H9 (cell line): ENCODE measurements around the gene IFFO2. TPM values are rescaled to one million over a fixed set of nuclear protein-coding genes. Genes with fewer than 3 reads are reported as not detected.
A peak's percentile ranks its signal among the peaks of the same experiment; 100 is the strongest.

Experiments used
- DNase-seq: peaks from one replicate; pipeline ENCODE4 v3.0.0-alpha.2; 2017
- H2AFZ ChIP-seq: one replicate; pipeline ENCODE4 v1.6.1; 2013; ENCODE audit warnings: mild to moderate bottlenecking, low read length, control low read depth, moderate library complexity
- H2AK5ac ChIP-seq: 2 replicates; pipeline ENCODE4 v1.6.1; 2013; ENCODE audit warnings: low read length, control low read depth, mixed read lengths; ENCODE audit not compliant: insufficient read length
- H2BK120ac ChIP-seq: one replicate; pipeline ENCODE4 v1.6.1; 2013; ENCODE audit warnings: low read depth, mild to moderate bottlenecking, low read length, control low read depth, inconsistent platforms; ENCODE audit not compliant: poor library complexity, severe bottlenecking
- H2BK12ac ChIP-seq: 2 replicates; pipeline ENCODE4 v1.6.1; 2013; ENCODE audit warnings: low read length, control low read depth, mixed read lengths, low read depth; ENCODE audit not compliant: insufficient read length
- H2BK15ac ChIP-seq: 2 replicates; pipeline ENCODE4 v1.6.1; 2013; ENCODE audit warnings: low read depth, low read length, control low read depth
- H2BK20ac ChIP-seq: one replicate; pipeline ENCODE4 v1.6.1; 2013; ENCODE audit warnings: low read depth, mild to moderate bottlenecking, low read length, control low read depth, inconsistent platforms; ENCODE audit not compliant: poor library complexity, severe bottlenecking
- H2BK5ac ChIP-seq: 2 replicates; pipeline ENCODE4 v1.6.1; 2013; ENCODE audit warnings: low read length, control low read depth, mixed read lengths; ENCODE audit not compliant: insufficient read length
- H3K14ac ChIP-seq: 2 replicates; pipeline ENCODE4 v1.6.1; 2013; ENCODE audit warnings: low read length, control low read depth; ENCODE audit not compliant: insufficient read depth
- H3K18ac ChIP-seq: 2 replicates; pipeline ENCODE4 v1.6.1; 2013; ENCODE audit warnings: low read depth, mild to moderate bottlenecking, mixed read lengths, low read length, control low read depth; ENCODE audit not compliant: insufficient read length
- H3K23ac ChIP-seq: 2 replicates; pipeline ENCODE4 v1.6.1; 2013; ENCODE audit warnings: low read length, control low read depth, mixed read lengths, low read depth; ENCODE audit not compliant: insufficient read length
- H3K23me2 ChIP-seq: 2 replicates; pipeline ENCODE4 v1.6.1; 2013; ENCODE audit warnings: low read depth, mild to moderate bottlenecking, mixed read lengths, low read length, control low read depth; ENCODE audit not compliant: insufficient read length, poor library complexity, severe bottlenecking
- H3K27ac ChIP-seq: 2 replicates; pipeline ENCODE4 v1.5.1; 2013; ENCODE audit warnings: low read length, control low read depth, mixed read lengths, low read depth; ENCODE audit not compliant: insufficient read length
- H3K27me3 ChIP-seq: 2 replicates; pipeline ENCODE4 v1.6.1; 2013; ENCODE audit warnings: low read length, control low read depth, inconsistent platforms; ENCODE audit not compliant: insufficient read depth
- H3K4ac ChIP-seq: 2 replicates; pipeline ENCODE4 v1.6.1; 2013; ENCODE audit warnings: low read depth, mild to moderate bottlenecking, control low read depth, inconsistent platforms, low read length, moderate library complexity
- H3K4me1 ChIP-seq: 2 replicates; pipeline ENCODE4 v1.6.1; 2013; ENCODE audit warnings: low read length, control low read depth, inconsistent platforms; ENCODE audit not compliant: insufficient read depth
- H3K4me2 ChIP-seq: 2 replicates; pipeline ENCODE4 v1.6.1; 2013; ENCODE audit warnings: low read length, control low read depth, mixed read lengths; ENCODE audit not compliant: insufficient read length, insufficient read depth
- H3K56ac ChIP-seq: 2 replicates; pipeline ENCODE4 v1.6.1; 2013; ENCODE audit warnings: low read depth, mild to moderate bottlenecking, mixed read lengths, low read length, control low read depth; ENCODE audit not compliant: insufficient read length
- H3K79me1 ChIP-seq: 2 replicates; pipeline ENCODE4 v1.6.1; 2013; ENCODE audit warnings: low read depth, mild to moderate bottlenecking, moderate library complexity, low read length, control low read depth, inconsistent platforms; ENCODE audit not compliant: insufficient read depth, poor library complexity, severe bottlenecking
- H3K79me2 ChIP-seq: 2 replicates; pipeline ENCODE4 v1.6.1; 2013; ENCODE audit warnings: low read length, control low read depth, inconsistent platforms; ENCODE audit not compliant: insufficient read depth
- H3K9ac ChIP-seq: 2 replicates; pipeline ENCODE4 v1.6.1; 2013; ENCODE audit warnings: low read length, control low read depth, mixed read lengths; ENCODE audit not compliant: insufficient read length; ENCODE audit errors: extremely low read depth
- H3K9me3 ChIP-seq: one replicate; pipeline ENCODE4 v1.6.1; 2013; ENCODE audit warnings: low read depth, low read length, inconsistent platforms; ENCODE audit not compliant: control insufficient read depth
- H3T11ph ChIP-seq: one replicate; pipeline ENCODE4 v1.6.1; 2013; ENCODE audit warnings: mild to moderate bottlenecking, low read length, control low read depth, inconsistent platforms
- H4K20me1 ChIP-seq: one replicate; pipeline ENCODE4 v1.6.1; 2013; ENCODE audit not compliant: control insufficient read depth, insufficient read length, insufficient read depth
- H4K5ac ChIP-seq: 2 replicates; pipeline ENCODE4 v1.6.1; 2013; ENCODE audit warnings: low read depth, mild to moderate bottlenecking, mixed read lengths, low read length, control low read depth; ENCODE audit not compliant: insufficient read length
- H4K8ac ChIP-seq: replicated peaks from 2 replicates; pipeline ENCODE4 v1.6.1; 2013; ENCODE audit warnings: low read length, control low read depth, mixed read lengths, low read depth; ENCODE audit not compliant: insufficient read length
- H4K91ac ChIP-seq: 2 replicates; pipeline ENCODE4 v1.6.1; 2013; ENCODE audit warnings: low read depth, mild to moderate bottlenecking, moderate library complexity, mixed read lengths, low read length, control low read depth; ENCODE audit not compliant: insufficient read length
- H3K27ac Mint-ChIP-seq, 3 experiments: 2 replicates in 2 of 3; 3 replicates in 1 of 3; pipeline ENCODE4 v1.8.0; 2020 to 2021; ENCODE audit warnings: mixed read lengths in 3 of 3, mild to moderate bottlenecking in 1 of 3, moderate library complexity in 1 of 3
- H3K27me3 Mint-ChIP-seq: 2 replicates; pipeline ENCODE4 v1.8.0; 2021; ENCODE audit warnings: low read depth, mild to moderate bottlenecking, moderate library complexity, mixed read lengths
- H3K36me3 Mint-ChIP-seq, 3 experiments: 2 replicates in 2 of 3; 3 replicates in 1 of 3; pipeline ENCODE4 v1.8.0; 2020 to 2021; ENCODE audit warnings: low read depth in 3 of 3, mixed read lengths in 3 of 3; ENCODE audit not compliant: insufficient read depth in 1 of 3
- H3K4me1 Mint-ChIP-seq, 2 experiments: 2 replicates each; pipeline ENCODE4 v1.8.0; 2020; ENCODE audit warnings: mixed read lengths in 2 of 2
- H3K4me3 Mint-ChIP-seq, 2 experiments: 2 replicates in 1 of 2; 3 replicates in 1 of 2; pipeline ENCODE4 v1.8.0; 2020 to 2021; ENCODE audit warnings: mild to moderate bottlenecking in 2 of 2, mixed read lengths in 2 of 2, moderate library complexity in 1 of 2
- H3K9me3 Mint-ChIP-seq, 2 experiments: 2 replicates in 1 of 2; 3 replicates in 1 of 2; pipeline ENCODE4 v1.8.0; 2020; ENCODE audit warnings: mild to moderate bottlenecking in 2 of 2, mixed read lengths in 2 of 2, moderate library complexity in 1 of 2
- WGBS: extraction: QIAGEN DNeasy Blood & Tissue Kit; methylation state at CpG from one replicate; pipeline ENCODE4 v1.1.7; 2013; ENCODE audit warnings: missing lambda C conversion rate, low lambda C conversion rate, mixed read lengths; ENCODE audit not compliant: insufficient read length; ENCODE audit errors: extremely low coverage; 5-methylcytosine and 5-hydroxymethylcytosine counted together
- total RNA-seq: library from RNA; stranded (reverse); gene quantifications from 2 replicates; pipeline ENCODE4 v1.2.1, GENCODE V29; 2021
- TF ChIP-seq, protein P1 (sequence below): fragments of 200-600 bp; sonication (generic); conservative IDR thresholded peaks from 3 replicates; pipeline ENCODE4 v1.8.0; 2021; ENCODE audit warnings: antibody characterized with exemption, mild to moderate bottlenecking

Gene IFFO2
- total RNA-seq, 1 experiment from 2014 or later = 3.6 TPM

- Histone ChIP-seq H2AFZ (no peak overlapping the region), H3K27ac (no peak overlapping the region), H2BK120ac (no peak overlapping the region), H3K18ac (no peak overlapping the region), H3K4me2 (no peak overlapping the region), H3K9ac (no peak overlapping the region), H3K14ac (no peak overlapping the region), H2BK12ac (no peak overlapping the region), H3K9me3 (no peaks in the 10 kb centered on the region), H2AK5ac (no peak overlapping the region), H3K4ac (no peak overlapping the region), H3T11ph (no peak overlapping the region), H4K8ac (no peak overlapping the region), H3K79me2 (no peaks in the 10 kb centered on the region), H4K5ac (no peak overlapping the region), H3K23ac (no peak overlapping the region), H3K4me1 (peaks cover 10% of the 10 kb centered on the region; the same call in 1 of the 2 replicates), H2BK15ac (no peak overlapping the region), H3K79me1 (no peaks in the 10 kb centered on the region), H4K20me1 (no peaks in the 10 kb centered on the region), H2BK20ac (no peak overlapping the region), H3K23me2 (peaks cover 4% of the 10 kb centered on the region), H3K27me3 (no peaks in the 10 kb centered on the region), H2BK5ac (no peak overlapping the region), H4K91ac (no peak overlapping the region), H3K56ac (no peak overlapping the region)
- TF ChIP-seq, protein P1, sequence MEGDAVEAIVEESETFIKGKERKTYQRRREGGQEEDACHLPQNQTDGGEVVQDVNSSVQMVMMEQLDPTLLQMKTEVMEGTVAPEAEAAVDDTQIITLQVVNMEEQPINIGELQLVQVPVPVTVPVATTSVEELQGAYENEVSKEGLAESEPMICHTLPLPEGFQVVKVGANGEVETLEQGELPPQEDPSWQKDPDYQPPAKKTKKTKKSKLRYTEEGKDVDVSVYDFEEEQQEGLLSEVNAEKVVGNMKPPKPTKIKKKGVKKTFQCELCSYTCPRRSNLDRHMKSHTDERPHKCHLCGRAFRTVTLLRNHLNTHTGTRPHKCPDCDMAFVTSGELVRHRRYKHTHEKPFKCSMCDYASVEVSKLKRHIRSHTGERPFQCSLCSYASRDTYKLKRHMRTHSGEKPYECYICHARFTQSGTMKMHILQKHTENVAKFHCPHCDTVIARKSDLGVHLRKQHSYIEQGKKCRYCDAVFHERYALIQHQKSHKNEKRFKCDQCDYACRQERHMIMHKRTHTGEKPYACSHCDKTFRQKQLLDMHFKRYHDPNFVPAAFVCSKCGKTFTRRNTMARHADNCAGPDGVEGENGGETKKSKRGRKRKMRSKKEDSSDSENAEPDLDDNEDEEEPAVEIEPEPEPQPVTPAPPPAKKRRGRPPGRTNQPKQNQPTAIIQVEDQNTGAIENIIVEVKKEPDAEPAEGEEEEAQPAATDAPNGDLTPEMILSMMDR = no peak
- H3K9me3 Mint-ChIP-seq = no peaks in the 10 kb centered on the region
- no peak overlapping the region for H3K4me3 Mint-ChIP-seq
- peaks cover 51 to 63% of the 10 kb centered on the region in 2 experiments for H3K4me1 Mint-ChIP-seq
- peak; percentile 64 for DNase-seq
- no peaks in the 10 kb centered on the region; the same call in 1 of the 2 replicates for H3K27me3 Mint-ChIP-seq
- no peaks in the 10 kb centered on the region; a peak in 1 of 7 replicates for H3K36me3 Mint-ChIP-seq
- no CpG with 5 or more reads among the region's 14 CpGs for WGBS
- peak overlapping the region in 2 of 3 experiments; percentile 25 to 78; a peak in 2 of 7 replicates for H3K27ac Mint-ChIP-seq
Observed at GRCh38 chr1:18945401-18945849, 11.1 kb downstream of the IFFO2 start.
